HCT116 (cell line): Measurements from ENCODE around the gene RXRA. TPM values are rescaled to one million over a fixed set of nuclear protein-coding genes. Genes with fewer than 3 reads are reported as not detected.

Experiments
- ATAC-seq: fragments of 200-7000 bp; cut with Tn5 transposase; 2 replicates; pipeline ENCODE4 v1.9.1; 2020; ENCODE audit warnings: mild to moderate bottlenecking, moderate library complexity
- BruUV-seq: library from RNA; stranded (reverse); fragments of 400-500 nt; replicated peaks from 2 replicates; lab custom pipeline; 2021; lab: Mats Ljungman, UMichigan
- CTCF ChIA-PET: fragments of 300-600 bp; sonication (Branson Sonifier 250); formaldehyde crosslinking; loops from one replicate; lab custom pipeline; 2021; ENCODE audit warnings: antibody characterized with exemption; lab: Charles Lee
- POLR2A ChIA-PET: fragments of 300-600, 350-600 bp; sonication (Branson Sonifier 250); formaldehyde crosslinking; loops from one replicate; lab custom pipeline; 2021; ENCODE audit warnings: antibody characterized with exemption; lab: Charles Lee
- RAD21 ChIA-PET, 2 experiments: fragments of 300-600 bp; sonication (Branson Sonifier 250); formaldehyde crosslinking; loops; one replicate each; lab custom pipeline; 2023; ENCODE audit warnings: low total read pairs in 2 of 2; ENCODE audit not compliant: uncharacterized antibody in 2 of 2, unreplicated experiment in 2 of 2, low non-redundant PET in 1 of 2; lab: Charles Lee
- DNase-seq: peaks from one replicate; pipeline ENCODE4 v3.0.0-alpha.2; 2010; ENCODE audit warnings: low read depth, low spot score
- H2AFZ ChIP-seq: fragments of 200-600 bp; shearing (Covaris generic), sonication (generic); 2 replicates; pipeline ENCODE4 v1.6.1; 2017; ENCODE audit warnings: low read depth, mixed run types, mixed read lengths, antibody characterized with exemption, low read length; ENCODE audit not compliant: poor library complexity, severe bottlenecking
- H3K27ac ChIP-seq: 2 replicates; pipeline ENCODE4 v1.5.1; 2012; ENCODE audit warnings: low read depth, low read length
- H3K27me3 ChIP-seq: fragments of 200-600 bp; sonication (generic); 2 replicates; pipeline ENCODE4 v1.6.1; 2016; ENCODE audit warnings: mixed run types, low read length, mixed read lengths; ENCODE audit not compliant: insufficient read depth
- H3K36me3 ChIP-seq, 2 experiments: fragments of 200-500 bp in 1 of 2; fragments of 200-600 bp in 1 of 2; sonication (Bioruptor generic) in 1 of 2; sonication (generic) in 1 of 2; 2 replicates each; pipeline versions ENCODE4 v1.5.1 to v1.6.1; 2014 to 2016; ENCODE audit warnings: low read length in 2 of 2, inconsistent platforms in 1 of 2, mixed read lengths in 1 of 2, mixed run types in 1 of 2; ENCODE audit not compliant: insufficient read depth in 2 of 2, control insufficient read depth in 1 of 2
- H3K4me1 ChIP-seq, 2 experiments: fragments of 200-600 bp in 1 of 2; sonication (generic) in 1 of 2; 2 replicates each; pipeline versions ENCODE4 v1.5.1 to v1.6.1; 2012 to 2017; ENCODE audit warnings: low read length in 2 of 2, inconsistent platforms in 1 of 2, mild to moderate bottlenecking in 1 of 2, mixed read lengths in 1 of 2, mixed run types in 1 of 2, moderate library complexity in 1 of 2; ENCODE audit not compliant: insufficient read depth in 2 of 2, control insufficient read depth in 1 of 2
- H3K4me2 ChIP-seq: fragments of 200-600 bp; sonication (generic); 2 replicates; pipeline ENCODE4 v1.6.1; 2017; ENCODE audit warnings: mixed run types, low read length, mixed read lengths
- H3K4me3 ChIP-seq, 2 experiments: fragments of 200-600 bp in 1 of 2; sonication (generic) in 1 of 2; replicated peaks in 1 of 2; 2 replicates each; pipeline ENCODE4 v1.5.1; 2011 to 2016; ENCODE audit warnings: low read length in 2 of 2, control low read depth in 1 of 2, low read depth in 1 of 2, mild to moderate bottlenecking in 1 of 2, mixed read lengths in 1 of 2, mixed run types in 1 of 2
- H3K79me2 ChIP-seq: fragments of 200-600 bp; sonication (generic); 2 replicates; pipeline ENCODE4 v1.6.1; 2017; ENCODE audit warnings: mild to moderate bottlenecking, mixed run types, low read length, moderate library complexity, mixed read lengths; ENCODE audit not compliant: insufficient read depth
- H3K9ac ChIP-seq: fragments of 200-600 bp; sonication (generic); 2 replicates; pipeline ENCODE4 v1.6.1; 2016; ENCODE audit warnings: low read length, mixed read lengths
- H3K9me2 ChIP-seq: fragments of 200-600 bp; sonication (generic), shearing (Covaris generic); 2 replicates; pipeline ENCODE4 v1.6.1; 2017; ENCODE audit warnings: mixed run types, mild to moderate bottlenecking, moderate library complexity; ENCODE audit not compliant: insufficient read depth
- H3K9me3 ChIP-seq, 2 experiments: fragments of 200-500 bp in 1 of 2; fragments of 200-600 bp in 1 of 2; sonication (Bioruptor generic) in 1 of 2; sonication (generic) in 1 of 2; 2 replicates each; pipeline ENCODE4 v1.6.1; 2014 to 2017; ENCODE audit warnings: low read length in 2 of 2, mixed read lengths in 2 of 2, inconsistent platforms in 1 of 2, low read depth in 1 of 2, mild to moderate bottlenecking in 1 of 2, mixed run types in 1 of 2, moderate library complexity in 1 of 2; ENCODE audit not compliant: control insufficient read depth in 1 of 2, insufficient read depth in 1 of 2
- H4K20me1 ChIP-seq: fragments of 200-600 bp; sonication (generic), shearing (Covaris generic); 2 replicates; pipeline ENCODE4 v1.6.1; 2017; ENCODE audit warnings: mixed run types, mild to moderate bottlenecking, moderate library complexity; ENCODE audit not compliant: insufficient read depth
- CBX3 ChIP-seq: IDR thresholded peaks from 2 replicates; pipeline ENCODE4 v1.6.1; 2012; ENCODE audit warnings: low read depth
- CEBPB ChIP-seq: IDR thresholded peaks from 2 replicates; pipeline ENCODE4 v1.6.1; 2012; ENCODE audit warnings: low read depth
- EGR1 ChIP-seq: IDR thresholded peaks from 2 replicates; pipeline ENCODE4 v1.6.1; 2012; ENCODE audit warnings: low read depth
- ELF1 ChIP-seq: IDR thresholded peaks from 2 replicates; pipeline ENCODE4 v1.6.1; 2012; ENCODE audit warnings: low read depth, borderline replicate concordance
- EZH2 ChIP-seq: fragments of 200-600 bp; sonication (generic); IDR thresholded peaks from 2 replicates; pipeline ENCODE4 v1.6.1; 2017; ENCODE audit warnings: antibody characterized with exemption, mixed run types
- EZH2phosphoT487 ChIP-seq: fragments of 200-600 bp; IDR thresholded peaks from 2 replicates; pipeline ENCODE4 v1.6.1; 2018; ENCODE audit warnings: antibody characterized with exemption, borderline replicate concordance
- POLR2A ChIP-seq: IDR thresholded peaks from 2 replicates; pipeline ENCODE4 v1.7.0; 2011; ENCODE audit warnings: borderline replicate concordance; ENCODE audit not compliant: insufficient read depth, insufficient read length; ENCODE audit errors: extremely low read depth
- POLR2AphosphoS5 ChIP-seq: IDR thresholded peaks from 2 replicates; pipeline ENCODE4 v1.6.1; 2011; ENCODE audit warnings: mild to moderate bottlenecking, low read depth, low read length, moderate library complexity
- SIN3A ChIP-seq: IDR thresholded peaks from 2 replicates; pipeline ENCODE4 v1.6.1; 2012; ENCODE audit warnings: low read depth
- SP1 ChIP-seq: IDR thresholded peaks from 2 replicates; pipeline ENCODE4 v1.6.1; 2012; ENCODE audit warnings: low read depth
- SRF ChIP-seq: IDR thresholded peaks from 2 replicates; pipeline ENCODE4 v1.6.1; 2012; ENCODE audit warnings: low read depth
- TCF7L2 ChIP-seq: IDR thresholded peaks from 2 replicates; pipeline ENCODE4 v1.7.0; 2011; ENCODE audit warnings: borderline replicate concordance, inconsistent platforms; ENCODE audit not compliant: insufficient read depth, insufficient read length; ENCODE audit errors: extremely low read depth
- YY1 ChIP-seq: IDR thresholded peaks from 2 replicates; pipeline ENCODE4 v1.6.1; 2011; ENCODE audit warnings: low read length, low read depth, moderate library complexity, mild to moderate bottlenecking; ENCODE audit not compliant: insufficient replicate concordance; ENCODE audit errors: extremely low read depth
- ZFX ChIP-seq: fragments of 450-650 bp; IDR thresholded peaks from 2 replicates; pipeline ENCODE4 v1.6.1; 2017
- ZNF274 ChIP-seq: fragments of 200-500 bp; sonication (Bioruptor generic); IDR thresholded peaks from 2 replicates; pipeline ENCODE4 v1.6.1; 2014; ENCODE audit warnings: mild to moderate bottlenecking, low read depth, low read length, inconsistent platforms
- intact Hi-C: fragments of 100-400 bp; cut with micrococcal nuclease; formaldehyde crosslinking; loops from 2 replicates; pipeline ENCODE4 v1.10.0; 2022
- total RNA-seq: library from RNA; stranded (reverse); gene quantifications from one replicate; pipeline ENCODE4 v1.2.1, GENCODE V29; 2021; ENCODE audit not compliant: unreplicated experiment
- TF ChIP-seq, protein P1 (sequence below): IDR thresholded peaks from 2 replicates; pipeline ENCODE4 v1.6.1; 2012
- TF ChIP-seq, protein P2 (sequence below): IDR thresholded peaks from 2 replicates; pipeline ENCODE4 v1.6.1; 2011; ENCODE audit warnings: mild to moderate bottlenecking, low read length, moderate library complexity; ENCODE audit not compliant: insufficient replicate concordance; ENCODE audit errors: extremely low read depth
- TF ChIP-seq, protein P3 (sequence below), 3 experiments: fragments of 200-600 bp in 1 of 3; sonication (generic) in 1 of 3; IDR thresholded peaks in 2 of 3; conservative IDR thresholded peaks in 1 of 3; 2 replicates each; pipeline ENCODE4 v1.5.1; 2012 to 2017; ENCODE audit warnings: low read depth in 2 of 3, low read length in 2 of 3, antibody characterized with exemption in 1 of 3, borderline replicate concordance in 1 of 3, control low read depth in 1 of 3, mild to moderate bottlenecking in 1 of 3, mixed read lengths in 1 of 3, mixed run types in 1 of 3, moderate library complexity in 1 of 3; ENCODE audit not compliant: insufficient read depth in 1 of 3

The RXRA gene
- total RNA-seq, 1 experiment from 2014 or later, result 43.9 TPM

DNA sequence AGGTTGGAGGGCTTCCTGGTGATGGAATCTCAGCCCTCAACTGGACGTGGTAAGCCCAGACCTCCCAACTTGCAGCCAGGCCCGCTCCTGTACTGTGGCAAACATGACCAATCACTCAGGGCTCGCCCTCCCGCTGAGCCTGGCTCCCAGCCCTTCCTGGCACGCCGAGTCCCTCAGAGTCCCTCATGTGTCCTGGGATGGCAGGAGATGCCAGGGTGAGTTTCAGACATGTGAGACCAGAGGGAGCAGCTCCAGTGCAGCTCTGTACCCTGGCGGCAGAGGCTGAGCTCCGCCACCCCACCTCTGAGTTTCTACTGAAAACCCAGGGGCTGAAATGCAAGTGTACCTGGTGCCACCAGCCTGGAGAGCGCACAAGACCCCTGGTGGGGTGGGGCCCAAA, 42.0 kb upstream of the RXRA start:
- intact Hi-C loops, result no loop called here
- H4K20me1 ChIP-seq, result no peaks in the 10 kb centered on the region
- H3K9me2 ChIP-seq, result no peaks in the 10 kb centered on the region
- no peaks in the 10 kb centered on the region for H3K27me3 ChIP-seq
- ATAC-seq, result no peak
- CTCF ChIA-PET, result no interaction called here
- BruUV-seq, result no TSS peak
- no peak overlapping the region for H2AFZ ChIP-seq
- no peaks in the 10 kb centered on the region for H3K9me3 ChIP-seq
- no peaks in the 10 kb centered on the region for H3K36me3 ChIP-seq
- peaks cover 0 to 4% of the 10 kb centered on the region in 2 experiments; a peak in 1 of 4 replicates for H3K4me1 ChIP-seq
- POLR2A ChIA-PET, result no interaction called here
- no peak overlapping the region for H3K27ac ChIP-seq
- RAD21 ChIA-PET, result no interaction called here
- H3K9ac ChIP-seq, result no peak overlapping the region
- TF ChIP-seq TCF7L2, result no peak
- no peak for TF ChIP-seq SIN3A
- no peak for TF ChIP-seq EGR1
- no peak for TF ChIP-seq YY1
- TF ChIP-seq ZFX, result no peak
- H3K4me3 ChIP-seq, result no peak overlapping the region
- DNase-seq, result no peak
- no peaks in the 10 kb centered on the region for H3K79me2 ChIP-seq
- H3K4me2 ChIP-seq, result no peak overlapping the region

DNA sequence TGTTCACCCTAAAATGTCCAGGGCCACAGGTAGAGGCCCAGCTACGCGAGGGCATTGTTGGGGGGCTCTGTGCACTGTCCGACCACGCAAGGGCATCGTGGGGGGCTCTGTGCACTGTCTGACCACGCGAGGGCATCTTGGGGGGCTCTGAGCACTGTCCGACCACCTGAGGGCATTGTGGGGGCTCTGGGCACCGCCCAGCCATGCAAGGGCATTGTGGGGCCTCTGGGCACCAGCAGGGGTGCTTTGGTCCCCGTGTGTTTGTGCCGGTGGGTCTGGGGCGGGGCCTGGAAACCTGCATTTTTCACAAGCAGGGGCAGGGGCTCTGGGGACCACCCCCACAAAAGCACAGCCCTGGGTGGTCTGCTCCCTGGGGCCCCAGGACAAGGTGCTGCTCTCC, 41.5 kb upstream of the RXRA start:
- CTCF ChIA-PET, result no interaction called here

More for the DNA sequence above, 41.5 kb upstream of the RXRA start:
- Histone ChIP-seq H3K4me3 (no peak overlapping the region), H3K79me2 (no peaks in the 10 kb centered on the region), H3K27ac (no peak overlapping the region), H3K9me3 (no peaks in the 10 kb centered on the region), H3K27me3 (no peaks in the 10 kb centered on the region), H3K9ac (no peak overlapping the region), H4K20me1 (no peaks in the 10 kb centered on the region)
- intact Hi-C loops, result no loop called here
- no peak for DNase-seq
- TF ChIP-seq EZH2phosphoT487 (no peak), CEBPB (no peak), SRF (no peak), YY1 (no peak), ZNF274 (no peak), EZH2 (no peak), SIN3A (no peak), ELF1 (no peak), CBX3 (no peak), SP1 (no peak), POLR2A (no peak), POLR2AphosphoS5 (no peak)
- TF ChIP-seq, protein P1, sequence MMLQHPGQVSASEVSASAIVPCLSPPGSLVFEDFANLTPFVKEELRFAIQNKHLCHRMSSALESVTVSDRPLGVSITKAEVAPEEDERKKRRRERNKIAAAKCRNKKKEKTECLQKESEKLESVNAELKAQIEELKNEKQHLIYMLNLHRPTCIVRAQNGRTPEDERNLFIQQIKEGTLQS, result no peak
- TF ChIP-seq, protein P2, sequence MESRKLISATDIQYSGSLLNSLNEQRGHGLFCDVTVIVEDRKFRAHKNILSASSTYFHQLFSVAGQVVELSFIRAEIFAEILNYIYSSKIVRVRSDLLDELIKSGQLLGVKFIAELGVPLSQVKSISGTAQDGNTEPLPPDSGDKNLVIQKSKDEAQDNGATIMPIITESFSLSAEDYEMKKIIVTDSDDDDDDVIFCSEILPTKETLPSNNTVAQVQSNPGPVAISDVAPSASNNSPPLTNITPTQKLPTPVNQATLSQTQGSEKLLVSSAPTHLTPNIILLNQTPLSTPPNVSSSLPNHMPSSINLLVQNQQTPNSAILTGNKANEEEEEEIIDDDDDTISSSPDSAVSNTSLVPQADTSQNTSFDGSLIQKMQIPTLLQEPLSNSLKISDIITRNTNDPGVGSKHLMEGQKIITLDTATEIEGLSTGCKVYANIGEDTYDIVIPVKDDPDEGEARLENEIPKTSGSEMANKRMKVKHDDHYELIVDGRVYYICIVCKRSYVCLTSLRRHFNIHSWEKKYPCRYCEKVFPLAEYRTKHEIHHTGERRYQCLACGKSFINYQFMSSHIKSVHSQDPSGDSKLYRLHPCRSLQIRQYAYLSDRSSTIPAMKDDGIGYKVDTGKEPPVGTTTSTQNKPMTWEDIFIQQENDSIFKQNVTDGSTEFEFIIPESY, result no peak
- TF ChIP-seq, protein P3, sequence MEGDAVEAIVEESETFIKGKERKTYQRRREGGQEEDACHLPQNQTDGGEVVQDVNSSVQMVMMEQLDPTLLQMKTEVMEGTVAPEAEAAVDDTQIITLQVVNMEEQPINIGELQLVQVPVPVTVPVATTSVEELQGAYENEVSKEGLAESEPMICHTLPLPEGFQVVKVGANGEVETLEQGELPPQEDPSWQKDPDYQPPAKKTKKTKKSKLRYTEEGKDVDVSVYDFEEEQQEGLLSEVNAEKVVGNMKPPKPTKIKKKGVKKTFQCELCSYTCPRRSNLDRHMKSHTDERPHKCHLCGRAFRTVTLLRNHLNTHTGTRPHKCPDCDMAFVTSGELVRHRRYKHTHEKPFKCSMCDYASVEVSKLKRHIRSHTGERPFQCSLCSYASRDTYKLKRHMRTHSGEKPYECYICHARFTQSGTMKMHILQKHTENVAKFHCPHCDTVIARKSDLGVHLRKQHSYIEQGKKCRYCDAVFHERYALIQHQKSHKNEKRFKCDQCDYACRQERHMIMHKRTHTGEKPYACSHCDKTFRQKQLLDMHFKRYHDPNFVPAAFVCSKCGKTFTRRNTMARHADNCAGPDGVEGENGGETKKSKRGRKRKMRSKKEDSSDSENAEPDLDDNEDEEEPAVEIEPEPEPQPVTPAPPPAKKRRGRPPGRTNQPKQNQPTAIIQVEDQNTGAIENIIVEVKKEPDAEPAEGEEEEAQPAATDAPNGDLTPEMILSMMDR (IDR thresholded peaks at IDR 0.05 in 2 of 3, conservative IDR thresholded peaks at IDR 0.05 in 1 of 3; ENCODE audit: borderline replicate concordance in 1 of 3, insufficient read depth in 1 of 3, low read depth in 2 of 3, low read length in 2 of 3), result no peak
- TF ChIP-seq, all 23 proteins: peak for 0
- no peak overlapping the region for H3K4me2 ChIP-seq
- ChIA-PET RAD21 (no interaction called here), POLR2A (no interaction called here)
- no peak overlapping the region for H2AFZ ChIP-seq
- H3K36me3 ChIP-seq, result no peaks in the 10 kb centered on the region
- no peaks in the 10 kb centered on the region for H3K9me2 ChIP-seq
- BruUV-seq, result no TSS peak
- peaks cover 0 to 4% of the 10 kb centered on the region in 2 experiments; a peak in 1 of 4 replicates for H3K4me1 ChIP-seq
- no peak for ATAC-seq
